Neural cell (in vitro differentiated cells): ENCODE measurements around the gene KIAA0753. TPM values are rescaled to one million over a fixed set of nuclear protein-coding genes. Genes with fewer than 3 reads are reported as not detected.

ENCODE experiments used
- H2AFZ ChIP-seq: fragments of 200-600, 300-800 bp; sonication (generic), shearing (Covaris generic); 2 replicates; pipeline ENCODE4 v1.6.0; 2014; ENCODE audit warnings: low read depth, mild to moderate bottlenecking, antibody characterized with exemption, low read length, moderate library complexity
- H3F3A ChIP-seq: fragments of 200-600 bp; shearing (Covaris generic); 2 replicates; pipeline ENCODE4 v1.6.1; 2016; ENCODE audit warnings: mild to moderate bottlenecking, moderate library complexity, mixed read lengths, antibody characterized with exemption, low read length; ENCODE audit not compliant: insufficient read depth, poor library complexity, severe bottlenecking
- H3K27ac ChIP-seq: fragments of 200-600, 300-800 bp; sonication (generic), shearing (Covaris generic); 2 replicates; pipeline ENCODE4 v1.5.1; 2014; ENCODE audit warnings: mild to moderate bottlenecking, low read length, moderate library complexity
- H3K27me3 ChIP-seq: fragments of 300-800, 200-600 bp; sonication (generic), shearing (Covaris generic); 2 replicates; pipeline ENCODE4 v1.6.0; 2014; ENCODE audit warnings: mild to moderate bottlenecking, low read depth, low read length, moderate library complexity; ENCODE audit not compliant: insufficient read depth
- H3K36me3 ChIP-seq: fragments of 300-800, 200-600 bp; sonication (generic), shearing (Covaris generic); 2 replicates; pipeline ENCODE4 v1.5.1; 2014; ENCODE audit warnings: mild to moderate bottlenecking, antibody characterized with exemption, low read length, moderate library complexity; ENCODE audit not compliant: insufficient read depth
- H3K4me2 ChIP-seq: fragments of 300-800, 200-600 bp; sonication (generic), shearing (Covaris generic); 2 replicates; pipeline ENCODE4 v1.6.0; 2014; ENCODE audit warnings: mild to moderate bottlenecking, low read length
- H3K4me3 ChIP-seq: fragments of 300-800, 200-600 bp; sonication (generic), shearing (Covaris generic); 2 replicates; pipeline ENCODE4 v1.5.1; 2014; ENCODE audit warnings: mild to moderate bottlenecking, low read length, moderate library complexity
- H3K79me2 ChIP-seq: fragments of 200-600 bp; shearing (Covaris generic); replicated peaks from 2 replicates; pipeline ENCODE4 v1.6.0; 2014; ENCODE audit warnings: mild to moderate bottlenecking, low read length, moderate library complexity; ENCODE audit not compliant: insufficient read depth
- H3K9ac ChIP-seq: fragments of 300-800, 200-600 bp; sonication (generic), shearing (Covaris generic); 2 replicates; pipeline ENCODE4 v1.6.1; 2016; ENCODE audit warnings: mild to moderate bottlenecking, low read length, mixed read lengths
- H3K9me2 ChIP-seq: fragments of 200-600 bp; shearing (Covaris generic); 2 replicates; pipeline ENCODE4 v1.6.1; 2016; ENCODE audit warnings: mild to moderate bottlenecking, low read length, mixed read lengths; ENCODE audit not compliant: insufficient read depth
- H3K9me3 ChIP-seq: fragments of 200-600, 300-800 bp; sonication (generic), shearing (Covaris generic); 2 replicates; pipeline ENCODE4 v1.6.1; 2016; ENCODE audit warnings: mild to moderate bottlenecking, mixed run types, low read length, moderate library complexity, mixed read lengths
- H4K20me1 ChIP-seq: fragments of 200-600 bp; shearing (Covaris generic); 2 replicates; pipeline ENCODE4 v1.6.1; 2016; ENCODE audit warnings: mild to moderate bottlenecking, mixed run types; ENCODE audit not compliant: insufficient read depth
- EP300 ChIP-seq: fragments of 450-650 bp; conservative IDR thresholded peaks from 2 replicates; pipeline ENCODE4 v1.6.1; 2014; ENCODE audit warnings: antibody characterized with exemption, mild to moderate bottlenecking, moderate library complexity; ENCODE audit not compliant: poor library complexity, severe bottlenecking
- EZH2 ChIP-seq: fragments of 200-600, 300-800 bp; shearing (Covaris generic), sonication (generic); IDR thresholded peaks from 2 replicates; pipeline ENCODE4 v1.6.1; 2014; ENCODE audit warnings: antibody characterized with exemption, low read length, borderline replicate concordance, mild to moderate bottlenecking; ENCODE audit not compliant: insufficient read depth, poor library complexity, severe bottlenecking
- MXI1 ChIP-seq: fragments of 450-650 bp; conservative IDR thresholded peaks from 2 replicates; pipeline ENCODE4 v1.6.1; 2014; ENCODE audit warnings: antibody characterized with exemption, mild to moderate bottlenecking; ENCODE audit not compliant: poor library complexity, severe bottlenecking
- POLR2AphosphoS5 ChIP-seq: IDR thresholded peaks from 2 replicates; pipeline ENCODE4 v1.6.1; 2012
- RAD21 ChIP-seq: fragments of 450-650 bp; conservative IDR thresholded peaks from 2 replicates; pipeline ENCODE4 v1.6.1; 2014; ENCODE audit warnings: antibody characterized with exemption, mild to moderate bottlenecking, moderate library complexity
- SMC3 ChIP-seq: fragments of 450-650 bp; conservative IDR thresholded peaks from 2 replicates; pipeline ENCODE4 v1.6.1; 2014; ENCODE audit warnings: antibody characterized with exemption, mild to moderate bottlenecking, moderate library complexity; ENCODE audit not compliant: poor library complexity
- TAF1 ChIP-seq: IDR thresholded peaks from 2 replicates; pipeline ENCODE4 v1.6.1; 2012; ENCODE audit warnings: low read depth
- polyA plus RNA-seq: library from polyadenylated mRNA; depleted of rRNA; stranded (reverse); fragments of >200 nt; gene quantifications from 2 replicates; pipeline ENCODE4 v1.2.3, GENCODE V29; 2014
- TF ChIP-seq, protein P1 (sequence below): fragments of 450-650 bp; IDR thresholded peaks from 2 replicates; pipeline ENCODE4 v1.5.1; 2014; ENCODE audit warnings: antibody characterized with exemption, mild to moderate bottlenecking, moderate library complexity; ENCODE audit not compliant: poor library complexity, severe bottlenecking
- TF ChIP-seq, protein P2 (sequence below): IDR thresholded peaks from 2 replicates; pipeline ENCODE4 v1.6.1; 2012; ENCODE audit warnings: borderline replicate concordance

The KIAA0753 gene
- polyA plus RNA-seq, 1 donor from 2014 or later, result 32.3 TPM

DNA sequence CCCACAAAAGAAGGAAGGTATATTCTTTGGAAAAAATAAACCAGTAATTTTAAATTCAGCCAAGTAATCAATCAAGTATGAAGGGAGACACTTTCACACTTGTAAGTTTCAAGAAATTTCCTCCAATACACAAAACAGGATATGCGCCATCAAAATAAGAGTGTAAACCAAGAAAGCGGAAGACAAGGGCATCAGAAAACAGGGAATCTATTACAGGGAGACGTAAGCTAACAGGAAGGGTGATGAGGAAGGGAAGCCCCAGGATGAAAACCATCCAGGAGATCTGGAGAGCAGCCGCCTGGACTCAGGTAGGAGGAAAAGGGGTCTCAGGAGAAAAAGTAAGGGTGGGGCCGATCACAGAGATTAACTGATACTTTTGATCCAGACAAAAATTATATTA, 52.3 kb downstream of the KIAA0753 start:
- Histone ChIP-seq H3K4me3 (no peak overlapping the region), H3K36me3 (peaks cover 29% of the 10 kb centered on the region), H3K4me2 (no peak overlapping the region), H2AFZ (no peak overlapping the region), H3K9me3 (peaks cover 5% of the 10 kb centered on the region), H3F3A (no peaks in the 10 kb centered on the region), H3K9ac (no peak overlapping the region), H3K79me2 (no peaks in the 10 kb centered on the region), H3K27me3 (no peaks in the 10 kb centered on the region), H3K27ac (no peak overlapping the region), H3K9me2 (no peaks in the 10 kb centered on the region), H4K20me1 (no peaks in the 10 kb centered on the region)
- TF ChIP-seq SMC3 (no peak), EP300 (no peak), POLR2AphosphoS5 (no peak), MXI1 (no peak), EZH2 (no peak), TAF1 (no peak), RAD21 (no peak)
- TF ChIP-seq, protein P1, sequence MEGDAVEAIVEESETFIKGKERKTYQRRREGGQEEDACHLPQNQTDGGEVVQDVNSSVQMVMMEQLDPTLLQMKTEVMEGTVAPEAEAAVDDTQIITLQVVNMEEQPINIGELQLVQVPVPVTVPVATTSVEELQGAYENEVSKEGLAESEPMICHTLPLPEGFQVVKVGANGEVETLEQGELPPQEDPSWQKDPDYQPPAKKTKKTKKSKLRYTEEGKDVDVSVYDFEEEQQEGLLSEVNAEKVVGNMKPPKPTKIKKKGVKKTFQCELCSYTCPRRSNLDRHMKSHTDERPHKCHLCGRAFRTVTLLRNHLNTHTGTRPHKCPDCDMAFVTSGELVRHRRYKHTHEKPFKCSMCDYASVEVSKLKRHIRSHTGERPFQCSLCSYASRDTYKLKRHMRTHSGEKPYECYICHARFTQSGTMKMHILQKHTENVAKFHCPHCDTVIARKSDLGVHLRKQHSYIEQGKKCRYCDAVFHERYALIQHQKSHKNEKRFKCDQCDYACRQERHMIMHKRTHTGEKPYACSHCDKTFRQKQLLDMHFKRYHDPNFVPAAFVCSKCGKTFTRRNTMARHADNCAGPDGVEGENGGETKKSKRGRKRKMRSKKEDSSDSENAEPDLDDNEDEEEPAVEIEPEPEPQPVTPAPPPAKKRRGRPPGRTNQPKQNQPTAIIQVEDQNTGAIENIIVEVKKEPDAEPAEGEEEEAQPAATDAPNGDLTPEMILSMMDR, result no peak
- TF ChIP-seq, protein P2, sequence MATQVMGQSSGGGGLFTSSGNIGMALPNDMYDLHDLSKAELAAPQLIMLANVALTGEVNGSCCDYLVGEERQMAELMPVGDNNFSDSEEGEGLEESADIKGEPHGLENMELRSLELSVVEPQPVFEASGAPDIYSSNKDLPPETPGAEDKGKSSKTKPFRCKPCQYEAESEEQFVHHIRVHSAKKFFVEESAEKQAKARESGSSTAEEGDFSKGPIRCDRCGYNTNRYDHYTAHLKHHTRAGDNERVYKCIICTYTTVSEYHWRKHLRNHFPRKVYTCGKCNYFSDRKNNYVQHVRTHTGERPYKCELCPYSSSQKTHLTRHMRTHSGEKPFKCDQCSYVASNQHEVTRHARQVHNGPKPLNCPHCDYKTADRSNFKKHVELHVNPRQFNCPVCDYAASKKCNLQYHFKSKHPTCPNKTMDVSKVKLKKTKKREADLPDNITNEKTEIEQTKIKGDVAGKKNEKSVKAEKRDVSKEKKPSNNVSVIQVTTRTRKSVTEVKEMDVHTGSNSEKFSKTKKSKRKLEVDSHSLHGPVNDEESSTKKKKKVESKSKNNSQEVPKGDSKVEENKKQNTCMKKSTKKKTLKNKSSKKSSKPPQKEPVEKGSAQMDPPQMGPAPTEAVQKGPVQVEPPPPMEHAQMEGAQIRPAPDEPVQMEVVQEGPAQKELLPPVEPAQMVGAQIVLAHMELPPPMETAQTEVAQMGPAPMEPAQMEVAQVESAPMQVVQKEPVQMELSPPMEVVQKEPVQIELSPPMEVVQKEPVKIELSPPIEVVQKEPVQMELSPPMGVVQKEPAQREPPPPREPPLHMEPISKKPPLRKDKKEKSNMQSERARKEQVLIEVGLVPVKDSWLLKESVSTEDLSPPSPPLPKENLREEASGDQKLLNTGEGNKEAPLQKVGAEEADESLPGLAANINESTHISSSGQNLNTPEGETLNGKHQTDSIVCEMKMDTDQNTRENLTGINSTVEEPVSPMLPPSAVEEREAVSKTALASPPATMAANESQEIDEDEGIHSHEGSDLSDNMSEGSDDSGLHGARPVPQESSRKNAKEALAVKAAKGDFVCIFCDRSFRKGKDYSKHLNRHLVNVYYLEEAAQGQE, result no peak

DNA sequence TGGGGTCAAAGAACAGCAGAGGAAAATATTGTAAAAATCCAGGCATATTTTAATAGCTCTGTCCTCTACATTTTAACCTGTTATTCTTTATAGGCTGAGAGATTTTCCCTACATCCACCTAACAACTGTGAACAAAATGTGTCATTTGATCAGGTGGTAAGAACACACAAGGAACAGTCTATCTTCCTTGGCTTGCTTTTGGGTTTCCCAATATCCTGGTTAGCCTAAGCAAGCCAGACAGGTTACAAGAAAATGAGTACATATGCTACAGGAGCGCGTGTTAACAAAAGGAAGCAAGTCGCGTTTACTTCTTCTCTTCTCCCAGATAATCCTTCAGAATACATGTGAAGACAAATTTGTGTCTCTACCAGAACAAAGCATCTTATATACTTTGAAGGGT, 53.2 kb downstream of the KIAA0753 start:
- H3K9me3 ChIP-seq, result peaks cover 5% of the 10 kb centered on the region
- no peaks in the 10 kb centered on the region for H3K79me2 ChIP-seq
- H2AFZ ChIP-seq, result no peak overlapping the region
- TF ChIP-seq, protein P2, result no peak
- TF ChIP-seq POLR2AphosphoS5, result no peak
- TF ChIP-seq EP300, result no peak
- no peak for TF ChIP-seq SMC3
- no peak for TF ChIP-seq MXI1
- no peak for TF ChIP-seq TAF1
- no peak for TF ChIP-seq EZH2
- TF ChIP-seq RAD21, result no peak
- TF ChIP-seq, protein P1, result no peak
- no peaks in the 10 kb centered on the region for H4K20me1 ChIP-seq
- no peak overlapping the region for H3K4me2 ChIP-seq
- no peak overlapping the region for H3K27ac ChIP-seq
- no peaks in the 10 kb centered on the region for H3K9me2 ChIP-seq
- peaks cover 38% of the 10 kb centered on the region for H3K36me3 ChIP-seq
- no peak overlapping the region for H3K9ac ChIP-seq
- no peak overlapping the region for H3K4me3 ChIP-seq
- no peaks in the 10 kb centered on the region for H3F3A ChIP-seq
- no peaks in the 10 kb centered on the region for H3K27me3 ChIP-seq
